SK-N-SH (cell line): ENCODE results near the gene CLDN6. TPM values are rescaled to one million over a fixed set of nuclear protein-coding genes. Genes with fewer than 3 reads are reported as not detected.

Experiments
- CTCF ChIA-PET: fragments of 300-600, 350-600 bp; formaldehyde crosslinking; extraction: SDS; loops from one replicate; lab custom pipeline; 2021; lab: Yijun Ruan, JAX
- POLR2A ChIA-PET: fragments of 350-600 bp; sonication (Branson Sonifier 250); formaldehyde crosslinking; extraction: SDS; loops from one replicate; lab custom pipeline; 2020; ENCODE audit warnings: antibody characterized with exemption, inconsistent platforms; lab: Yijun Ruan, JAX
- DNase-seq: peaks from one replicate; pipeline ENCODE4 v3.0.0; 2012
- H2AFZ ChIP-seq: fragments of 200-600 bp; sonication (generic); 2 replicates; pipeline ENCODE4 v1.8.1; 2016; ENCODE audit warnings: antibody characterized with exemption, mild to moderate bottlenecking, low read depth
- H3F3A ChIP-seq: fragments of 200-600 bp; sonication (generic); replicated peaks from 2 replicates; pipeline ENCODE3; 2016; ENCODE audit warnings: antibody characterized with exemption, mild to moderate bottlenecking; ENCODE audit not compliant: insufficient read depth
- H3K27ac ChIP-seq, 2 experiments: fragments of 200-500 bp in 1 of 2; fragments of 200-600 bp in 1 of 2; sonication (Bioruptor generic) in 1 of 2; sonication (generic), shearing (Covaris generic) in 1 of 2; 2 replicates each; pipeline versions ENCODE4 v1.5.1 to v1.6.1; 2014 to 2016; ENCODE audit warnings: low read depth in 2 of 2, inconsistent platforms in 1 of 2, low read length in 1 of 2, mild to moderate bottlenecking in 1 of 2, mixed read lengths in 1 of 2
- H3K27me3 ChIP-seq: fragments of 200-600 bp; sonication (generic), shearing (Covaris generic); 2 replicates; pipeline ENCODE4 v1.6.1; 2016; ENCODE audit warnings: mixed run types; ENCODE audit not compliant: insufficient read depth
- H3K36me3 ChIP-seq, 2 experiments: fragments of 200-500 bp in 1 of 2; fragments of 200-600 bp in 1 of 2; sonication (Bioruptor generic) in 1 of 2; sonication (generic) in 1 of 2; replicated peaks in 1 of 2; 2 replicates each; pipeline versions ENCODE3 to v1.5.1; 2014 to 2016; ENCODE audit warnings: low read length in 1 of 2, mild to moderate bottlenecking in 1 of 2; ENCODE audit not compliant: insufficient read depth in 2 of 2, control insufficient read depth in 1 of 2
- H3K4me1 ChIP-seq, 2 experiments: fragments of 200-500 bp in 1 of 2; fragments of 200-600 bp in 1 of 2; sonication (Bioruptor generic) in 1 of 2; sonication (generic), shearing (Covaris generic) in 1 of 2; 2 replicates each; pipeline versions ENCODE4 v1.5.1 to v1.6.1; 2014 to 2016; ENCODE audit warnings: low read depth in 1 of 2, low read length in 1 of 2, mixed run types in 1 of 2; ENCODE audit not compliant: insufficient read depth in 2 of 2, control insufficient read depth in 1 of 2
- H3K4me2 ChIP-seq: fragments of 200-600 bp; sonication (generic), shearing (Covaris generic); 2 replicates; pipeline ENCODE4 v1.6.1; 2017; ENCODE audit warnings: mixed run types
- H3K4me3 ChIP-seq, 2 experiments: fragments of 200-500 bp in 1 of 2; fragments of 200-600 bp in 1 of 2; sonication (Bioruptor generic) in 1 of 2; sonication (generic), shearing (Covaris generic) in 1 of 2; 2 replicates each; pipeline versions ENCODE4 v1.5.1 to v1.8.1; 2014 to 2016; ENCODE audit warnings: low read depth in 2 of 2, inconsistent platforms in 1 of 2, low read length in 1 of 2, mild to moderate bottlenecking in 1 of 2, mixed read lengths in 1 of 2, moderate library complexity in 1 of 2
- H3K79me2 ChIP-seq: fragments of 200-600 bp; sonication (generic); 2 replicates; pipeline ENCODE4 v1.8.1; 2017; ENCODE audit warnings: mild to moderate bottlenecking; ENCODE audit not compliant: insufficient read depth
- H3K9ac ChIP-seq: fragments of 200-600 bp; sonication (generic); 2 replicates; pipeline ENCODE4 v1.6.1; 2017; ENCODE audit warnings: mixed run types
- H3K9me2 ChIP-seq: fragments of 200-600 bp; sonication (generic); 2 replicates; pipeline ENCODE4 v1.6.1; 2017; ENCODE audit warnings: mixed run types
- H3K9me3 ChIP-seq: fragments of 200-600 bp; sonication (generic); 2 replicates; pipeline ENCODE4 v1.6.1; 2017; ENCODE audit warnings: mixed run types, mild to moderate bottlenecking, moderate library complexity
- H4K20me1 ChIP-seq: fragments of 200-600 bp; sonication (generic); 2 replicates; pipeline ENCODE4 v1.6.1; 2017; ENCODE audit warnings: mild to moderate bottlenecking, mixed run types; ENCODE audit not compliant: insufficient read depth
- CHD2 ChIP-seq: fragments of 150-350 bp; IDR thresholded peaks from 2 replicates; pipeline ENCODE4 v1.6.1; 2018; ENCODE audit warnings: low read length; ENCODE audit not compliant: partially characterized antibody
- ELF1 ChIP-seq: IDR thresholded peaks from 2 replicates; pipeline ENCODE4 v1.4.0; 2012
- EZH2phosphoT487 ChIP-seq: fragments of 200-600 bp; sonication (generic); IDR thresholded peaks from 2 replicates; pipeline ENCODE4 v1.6.1; 2017; ENCODE audit warnings: low read depth, mixed run types, mild to moderate bottlenecking, antibody characterized with exemption, moderate library complexity, borderline replicate concordance
- FOSL2 ChIP-seq: IDR thresholded peaks from 2 replicates; pipeline ENCODE4 v1.4.0; 2012; ENCODE audit warnings: low read depth, mild to moderate bottlenecking, moderate library complexity, borderline replicate concordance
- FOXM1 ChIP-seq: IDR thresholded peaks from 2 replicates; pipeline ENCODE4 v1.4.0; 2012; ENCODE audit warnings: low read depth, mild to moderate bottlenecking
- GABPA ChIP-seq: IDR thresholded peaks from 2 replicates; pipeline ENCODE4 v1.4.0; 2012; ENCODE audit warnings: low read depth, mild to moderate bottlenecking
- NFIC ChIP-seq: IDR thresholded peaks from 2 replicates; pipeline ENCODE4 v1.4.0; 2012; ENCODE audit warnings: borderline replicate concordance
- POLR2AphosphoS5 ChIP-seq: IDR thresholded peaks from 2 replicates; pipeline ENCODE4 v1.6.1; 2012; ENCODE audit warnings: low read depth, low read length
- RCOR1 ChIP-seq: fragments of 150-350 bp; IDR thresholded peaks from 2 replicates; pipeline ENCODE4 v1.6.1; 2017; ENCODE audit warnings: antibody characterized with exemption, low read length
- RXRA ChIP-seq: IDR thresholded peaks from 2 replicates; pipeline ENCODE4 v1.4.0; 2012; ENCODE audit warnings: low read depth, mild to moderate bottlenecking, borderline replicate concordance
- SIN3A ChIP-seq: IDR thresholded peaks from 2 replicates; pipeline ENCODE4 v1.6.1; 2012; ENCODE audit warnings: low read depth, mild to moderate bottlenecking, low read length, moderate library complexity, borderline replicate concordance
- SMC3 ChIP-seq: IDR thresholded peaks from 2 replicates; pipeline ENCODE4 v1.6.1; 2012; ENCODE audit warnings: low read depth, low read length, improper control_type of control experiment
- YY1 ChIP-seq: IDR thresholded peaks from 2 replicates; pipeline ENCODE4 v1.4.0; 2012; ENCODE audit warnings: low read depth, mild to moderate bottlenecking
- ZBTB33 ChIP-seq: IDR thresholded peaks from 2 replicates; pipeline ENCODE4 v1.4.0; 2012; ENCODE audit warnings: low read depth, borderline replicate concordance
- WGBS: methylation state at CpG from one replicate; pipeline ENCODE4 v1.1.6; 2017; ENCODE audit warnings: low lambda C conversion rate; 5-methylcytosine and 5-hydroxymethylcytosine counted together
- polyA plus RNA-seq, 3 experiments: library from polyadenylated mRNA; depleted of rRNA; stranded (reverse); fragments of >200 nt; gene quantifications; 2 replicates each; pipeline ENCODE4 v1.2.3, GENCODE V29; 2012
- TF ChIP-seq, protein P1 (sequence below): IDR thresholded peaks from 2 replicates; pipeline ENCODE4; 2012
- TF ChIP-seq, protein P2 (sequence below): fragments of 200-600 bp; sonication (generic); IDR thresholded peaks from 2 replicates; pipeline ENCODE4 v1.6.1; 2017; ENCODE audit warnings: antibody characterized with exemption, mild to moderate bottlenecking, moderate library complexity
- TF ChIP-seq, protein P3 (sequence below): IDR thresholded peaks from 2 replicates; pipeline ENCODE4 v1.6.1; 2012; ENCODE audit warnings: mild to moderate bottlenecking, low read depth, low read length, moderate library complexity
- TF ChIP-seq, protein P4 (sequence below): IDR thresholded peaks from 2 replicates; pipeline ENCODE4 v1.4.0; 2012; ENCODE audit warnings: low read depth, borderline replicate concordance

Gene CLDN6
- polyA plus RNA-seq, 1 of the 3 experiments (the other 2 are of a cell fraction): 0.20 TPM

- TF ChIP-seq ELF1 (no peak), RXRA (no peak), CHD2 (no peak), NFIC (no peak)
- TF ChIP-seq, protein P1, sequence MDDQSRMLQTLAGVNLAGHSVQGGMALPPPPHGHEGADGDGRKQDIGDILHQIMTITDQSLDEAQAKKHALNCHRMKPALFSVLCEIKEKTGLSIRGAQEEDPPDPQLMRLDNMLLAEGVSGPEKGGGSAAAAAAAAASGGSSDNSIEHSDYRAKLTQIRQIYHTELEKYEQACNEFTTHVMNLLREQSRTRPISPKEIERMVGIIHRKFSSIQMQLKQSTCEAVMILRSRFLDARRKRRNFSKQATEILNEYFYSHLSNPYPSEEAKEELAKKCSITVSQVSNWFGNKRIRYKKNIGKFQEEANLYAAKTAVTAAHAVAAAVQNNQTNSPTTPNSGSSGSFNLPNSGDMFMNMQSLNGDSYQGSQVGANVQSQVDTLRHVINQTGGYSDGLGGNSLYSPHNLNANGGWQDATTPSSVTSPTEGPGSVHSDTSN: no peak
- WGBS: 72% methylated on average over 4 of the region's 6 CpGs
- Histone ChIP-seq H3K27me3 (no peaks in the 10 kb centered on the region), H3K9me3 (no peaks in the 10 kb centered on the region), H3K4me1 (peaks cover 0 to 2% of the 10 kb centered on the region in 2 experiments; a peak in 1 of 4 replicates), H3K9ac (no peak overlapping the region), H3F3A (peaks cover 6% of the 10 kb centered on the region), H3K4me2 (no peak overlapping the region), H2AFZ (no peak overlapping the region), H3K36me3 (no peaks in the 10 kb centered on the region), H4K20me1 (no peaks in the 10 kb centered on the region), H3K4me3 (no peak overlapping the region), H3K79me2 (no peaks in the 10 kb centered on the region), H3K9me2 (no peaks in the 10 kb centered on the region), H3K27ac (no peak overlapping the region)
- CTCF ChIA-PET: interaction anchor here (0.6 to 1.9 kb wide), 3 partner anchors 19 to 59 kb away, joined by 3 to 6 read pairs (median 4); no protein-coding TSS in a partner anchor
- POLR2A ChIA-PET: interaction anchor here (1.4 kb wide), 1 partner anchor 19 kb away, joined by 4 read pairs; the partner anchor contains the start of gene PKMYT1
- DNase-seq: no peak
Measured at GRCh38 chr16:2999929-3000328, 18.1 kb downstream of the CLDN6 start.

GRCh38 chr16:2996298-2996697, 21.7 kb downstream of the CLDN6 start:
- Histone ChIP-seq H3K9ac (no peak overlapping the region), H3K9me3 (no peaks in the 10 kb centered on the region), H3K4me1 (no peaks in the 10 kb centered on the region), H3K27ac (no peak overlapping the region), H3K4me3 (no peak overlapping the region), H3K4me2 (no peak overlapping the region), H3K36me3 (no peaks in the 10 kb centered on the region), H3K9me2 (no peaks in the 10 kb centered on the region), H3K79me2 (no peaks in the 10 kb centered on the region), H3K27me3 (no peaks in the 10 kb centered on the region), H2AFZ (no peak overlapping the region), H4K20me1 (no peaks in the 10 kb centered on the region), H3F3A (no peaks in the 10 kb centered on the region)
- CTCF ChIA-PET: interaction anchor here (1.0 to 4.7 kb wide), 3 partner anchors 12 to 62 kb away, joined by 3 to 18 read pairs (median 3); no protein-coding TSS in a partner anchor
- DNase-seq: no peak
- 83% methylated on average over 8 of the region's 13 CpGs for WGBS
- POLR2A ChIA-PET: no interaction called here
- TF ChIP-seq YY1 (no peak), EZH2phosphoT487 (no peak), SIN3A (no peak), SMC3 (no peak), ZBTB33 (no peak), GABPA (no peak), NFIC (no peak), RCOR1 (no peak), POLR2AphosphoS5 (no peak), FOXM1 (no peak), FOSL2 (no peak)
- TF ChIP-seq, protein P2, sequence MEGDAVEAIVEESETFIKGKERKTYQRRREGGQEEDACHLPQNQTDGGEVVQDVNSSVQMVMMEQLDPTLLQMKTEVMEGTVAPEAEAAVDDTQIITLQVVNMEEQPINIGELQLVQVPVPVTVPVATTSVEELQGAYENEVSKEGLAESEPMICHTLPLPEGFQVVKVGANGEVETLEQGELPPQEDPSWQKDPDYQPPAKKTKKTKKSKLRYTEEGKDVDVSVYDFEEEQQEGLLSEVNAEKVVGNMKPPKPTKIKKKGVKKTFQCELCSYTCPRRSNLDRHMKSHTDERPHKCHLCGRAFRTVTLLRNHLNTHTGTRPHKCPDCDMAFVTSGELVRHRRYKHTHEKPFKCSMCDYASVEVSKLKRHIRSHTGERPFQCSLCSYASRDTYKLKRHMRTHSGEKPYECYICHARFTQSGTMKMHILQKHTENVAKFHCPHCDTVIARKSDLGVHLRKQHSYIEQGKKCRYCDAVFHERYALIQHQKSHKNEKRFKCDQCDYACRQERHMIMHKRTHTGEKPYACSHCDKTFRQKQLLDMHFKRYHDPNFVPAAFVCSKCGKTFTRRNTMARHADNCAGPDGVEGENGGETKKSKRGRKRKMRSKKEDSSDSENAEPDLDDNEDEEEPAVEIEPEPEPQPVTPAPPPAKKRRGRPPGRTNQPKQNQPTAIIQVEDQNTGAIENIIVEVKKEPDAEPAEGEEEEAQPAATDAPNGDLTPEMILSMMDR: no peak
- TF ChIP-seq, protein P3, sequence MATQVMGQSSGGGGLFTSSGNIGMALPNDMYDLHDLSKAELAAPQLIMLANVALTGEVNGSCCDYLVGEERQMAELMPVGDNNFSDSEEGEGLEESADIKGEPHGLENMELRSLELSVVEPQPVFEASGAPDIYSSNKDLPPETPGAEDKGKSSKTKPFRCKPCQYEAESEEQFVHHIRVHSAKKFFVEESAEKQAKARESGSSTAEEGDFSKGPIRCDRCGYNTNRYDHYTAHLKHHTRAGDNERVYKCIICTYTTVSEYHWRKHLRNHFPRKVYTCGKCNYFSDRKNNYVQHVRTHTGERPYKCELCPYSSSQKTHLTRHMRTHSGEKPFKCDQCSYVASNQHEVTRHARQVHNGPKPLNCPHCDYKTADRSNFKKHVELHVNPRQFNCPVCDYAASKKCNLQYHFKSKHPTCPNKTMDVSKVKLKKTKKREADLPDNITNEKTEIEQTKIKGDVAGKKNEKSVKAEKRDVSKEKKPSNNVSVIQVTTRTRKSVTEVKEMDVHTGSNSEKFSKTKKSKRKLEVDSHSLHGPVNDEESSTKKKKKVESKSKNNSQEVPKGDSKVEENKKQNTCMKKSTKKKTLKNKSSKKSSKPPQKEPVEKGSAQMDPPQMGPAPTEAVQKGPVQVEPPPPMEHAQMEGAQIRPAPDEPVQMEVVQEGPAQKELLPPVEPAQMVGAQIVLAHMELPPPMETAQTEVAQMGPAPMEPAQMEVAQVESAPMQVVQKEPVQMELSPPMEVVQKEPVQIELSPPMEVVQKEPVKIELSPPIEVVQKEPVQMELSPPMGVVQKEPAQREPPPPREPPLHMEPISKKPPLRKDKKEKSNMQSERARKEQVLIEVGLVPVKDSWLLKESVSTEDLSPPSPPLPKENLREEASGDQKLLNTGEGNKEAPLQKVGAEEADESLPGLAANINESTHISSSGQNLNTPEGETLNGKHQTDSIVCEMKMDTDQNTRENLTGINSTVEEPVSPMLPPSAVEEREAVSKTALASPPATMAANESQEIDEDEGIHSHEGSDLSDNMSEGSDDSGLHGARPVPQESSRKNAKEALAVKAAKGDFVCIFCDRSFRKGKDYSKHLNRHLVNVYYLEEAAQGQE: no peak
- TF ChIP-seq, protein P4, sequence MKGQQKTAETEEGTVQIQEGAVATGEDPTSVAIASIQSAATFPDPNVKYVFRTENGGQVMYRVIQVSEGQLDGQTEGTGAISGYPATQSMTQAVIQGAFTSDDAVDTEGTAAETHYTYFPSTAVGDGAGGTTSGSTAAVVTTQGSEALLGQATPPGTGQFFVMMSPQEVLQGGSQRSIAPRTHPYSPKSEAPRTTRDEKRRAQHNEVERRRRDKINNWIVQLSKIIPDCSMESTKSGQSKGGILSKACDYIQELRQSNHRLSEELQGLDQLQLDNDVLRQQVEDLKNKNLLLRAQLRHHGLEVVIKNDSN: no peak
